ENCODE results near the gene DHPS.

GRCh38 chr19:12720296-12720695 lies 38.6 kb upstream of the DHPS start:
- TF ChIP-seq CTCF (IDR thresholded peaks at IDR 0.05) (no peak), EZH2phosphoT487 (IDR thresholded peaks at IDR 0.05) (no peak), EZH2 (IDR thresholded peaks at IDR 0.05) (no peak)
